ENCODE data around the gene PTPRN2.

PTPRN2 gene

DNA sequence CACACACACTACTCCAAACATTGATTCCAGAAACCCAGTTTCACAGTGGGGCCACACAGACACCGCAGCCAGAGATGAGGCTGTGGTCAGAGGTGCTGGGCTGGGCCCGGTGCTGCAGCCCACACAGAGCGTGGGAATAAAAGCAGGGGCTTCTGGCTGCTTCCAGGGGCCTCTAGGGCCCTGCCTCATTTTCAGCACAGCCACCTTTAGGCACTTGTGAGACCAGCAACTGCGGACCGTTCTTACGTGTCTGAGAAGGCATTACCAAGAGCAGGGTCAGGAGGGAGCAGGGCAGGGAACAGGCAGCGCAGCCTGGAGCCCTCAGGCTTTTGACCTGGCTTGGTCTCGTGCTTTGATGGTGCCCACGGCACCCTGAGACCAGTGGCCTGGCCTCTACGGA, 980.4 kb downstream of the PTPRN2 start:
- TF ChIP-seq, protein P1, sequence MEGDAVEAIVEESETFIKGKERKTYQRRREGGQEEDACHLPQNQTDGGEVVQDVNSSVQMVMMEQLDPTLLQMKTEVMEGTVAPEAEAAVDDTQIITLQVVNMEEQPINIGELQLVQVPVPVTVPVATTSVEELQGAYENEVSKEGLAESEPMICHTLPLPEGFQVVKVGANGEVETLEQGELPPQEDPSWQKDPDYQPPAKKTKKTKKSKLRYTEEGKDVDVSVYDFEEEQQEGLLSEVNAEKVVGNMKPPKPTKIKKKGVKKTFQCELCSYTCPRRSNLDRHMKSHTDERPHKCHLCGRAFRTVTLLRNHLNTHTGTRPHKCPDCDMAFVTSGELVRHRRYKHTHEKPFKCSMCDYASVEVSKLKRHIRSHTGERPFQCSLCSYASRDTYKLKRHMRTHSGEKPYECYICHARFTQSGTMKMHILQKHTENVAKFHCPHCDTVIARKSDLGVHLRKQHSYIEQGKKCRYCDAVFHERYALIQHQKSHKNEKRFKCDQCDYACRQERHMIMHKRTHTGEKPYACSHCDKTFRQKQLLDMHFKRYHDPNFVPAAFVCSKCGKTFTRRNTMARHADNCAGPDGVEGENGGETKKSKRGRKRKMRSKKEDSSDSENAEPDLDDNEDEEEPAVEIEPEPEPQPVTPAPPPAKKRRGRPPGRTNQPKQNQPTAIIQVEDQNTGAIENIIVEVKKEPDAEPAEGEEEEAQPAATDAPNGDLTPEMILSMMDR (IDR thresholded peaks at IDR 0.05; ENCODE audit: low read depth, low read length), result no peak
- TF ChIP-seq POLR2A (IDR thresholded peaks at IDR 0.05; ENCODE audit: extremely low read depth, insufficient read length), result no peak
- no peak for TF ChIP-seq MYC (IDR thresholded peaks at IDR 0.05; ENCODE audit: low read depth, low read length)
- TF ChIP-seq, protein P2, sequence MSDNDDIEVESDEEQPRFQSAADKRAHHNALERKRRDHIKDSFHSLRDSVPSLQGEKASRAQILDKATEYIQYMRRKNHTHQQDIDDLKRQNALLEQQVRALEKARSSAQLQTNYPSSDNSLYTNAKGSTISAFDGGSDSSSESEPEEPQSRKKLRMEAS (IDR thresholded peaks at IDR 0.05; ENCODE audit: low read depth, low read length), result no peak
- DNase-seq (ENCODE audit: low read depth), result no peak
- no peak overlapping the region for H3K4me3 ChIP-seq (ENCODE audit: low read depth, low read length)

DNA sequence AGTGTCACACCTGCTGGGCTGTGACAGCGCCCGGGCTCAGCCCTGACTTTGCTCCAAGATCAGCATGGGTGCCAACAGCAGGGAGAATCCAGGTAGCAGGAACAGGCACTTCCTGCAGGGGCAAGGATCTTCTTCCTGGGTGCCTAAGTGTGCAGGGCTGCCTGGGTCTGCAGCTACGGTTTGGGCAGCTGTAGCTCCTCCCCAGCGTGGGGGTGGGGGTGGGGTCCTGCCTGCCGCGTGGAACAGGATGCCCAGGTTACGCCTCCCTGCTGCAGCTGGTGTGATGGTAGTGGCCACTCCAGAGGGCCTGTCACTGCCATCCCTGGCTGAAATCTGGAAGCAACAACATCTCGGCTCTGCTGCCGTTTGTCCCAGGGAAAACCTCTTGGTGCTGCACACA, 981.5 kb downstream of the PTPRN2 start:
- TF ChIP-seq, protein P1 (IDR thresholded peaks at IDR 0.05; ENCODE audit: low read depth, low read length), result no peak
- TF ChIP-seq, protein P2 (IDR thresholded peaks at IDR 0.05; ENCODE audit: low read depth, low read length), result no peak
- TF ChIP-seq MYC (IDR thresholded peaks at IDR 0.05; ENCODE audit: low read depth, low read length), result no peak
- DNase-seq (ENCODE audit: low read depth), result no peak
- H3K4me3 ChIP-seq (ENCODE audit: low read depth, low read length), result no peak overlapping the region

DNA sequence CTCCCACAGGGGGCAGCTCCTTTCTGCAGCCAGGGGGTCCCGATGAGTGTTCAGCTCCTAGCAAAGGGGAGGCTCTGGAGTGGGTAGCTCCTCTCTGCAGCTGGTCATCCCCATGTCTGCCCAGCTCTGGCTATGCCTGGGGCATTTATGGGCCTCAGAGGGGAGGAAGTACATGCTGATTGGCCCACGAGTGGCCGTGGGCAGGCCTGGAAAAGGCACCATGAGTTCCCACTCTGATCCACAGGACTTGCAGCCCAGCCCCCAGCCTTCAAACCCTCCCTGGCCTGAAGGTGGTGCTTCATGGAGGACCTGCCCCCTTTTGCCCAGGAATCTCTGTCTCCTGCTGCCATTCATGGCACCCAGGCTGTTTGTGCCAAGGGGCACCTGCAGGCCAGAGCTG, 982.0 kb downstream of the PTPRN2 start:
- no peak overlapping the region for H3K4me3 ChIP-seq (ENCODE audit: low read depth, low read length)
- peak; percentile 41 for DNase-seq (ENCODE audit: low read depth)
- TF ChIP-seq, protein P2 (IDR thresholded peaks at IDR 0.05; ENCODE audit: low read depth, low read length), result no peak
- no peak for TF ChIP-seq POLR2A (IDR thresholded peaks at IDR 0.05; ENCODE audit: extremely low read depth, insufficient read length)
- TF ChIP-seq, protein P1 (IDR thresholded peaks at IDR 0.05; ENCODE audit: low read depth, low read length), result no peak
- TF ChIP-seq MYC (IDR thresholded peaks at IDR 0.05; ENCODE audit: low read depth, low read length), result no peak

DNA sequence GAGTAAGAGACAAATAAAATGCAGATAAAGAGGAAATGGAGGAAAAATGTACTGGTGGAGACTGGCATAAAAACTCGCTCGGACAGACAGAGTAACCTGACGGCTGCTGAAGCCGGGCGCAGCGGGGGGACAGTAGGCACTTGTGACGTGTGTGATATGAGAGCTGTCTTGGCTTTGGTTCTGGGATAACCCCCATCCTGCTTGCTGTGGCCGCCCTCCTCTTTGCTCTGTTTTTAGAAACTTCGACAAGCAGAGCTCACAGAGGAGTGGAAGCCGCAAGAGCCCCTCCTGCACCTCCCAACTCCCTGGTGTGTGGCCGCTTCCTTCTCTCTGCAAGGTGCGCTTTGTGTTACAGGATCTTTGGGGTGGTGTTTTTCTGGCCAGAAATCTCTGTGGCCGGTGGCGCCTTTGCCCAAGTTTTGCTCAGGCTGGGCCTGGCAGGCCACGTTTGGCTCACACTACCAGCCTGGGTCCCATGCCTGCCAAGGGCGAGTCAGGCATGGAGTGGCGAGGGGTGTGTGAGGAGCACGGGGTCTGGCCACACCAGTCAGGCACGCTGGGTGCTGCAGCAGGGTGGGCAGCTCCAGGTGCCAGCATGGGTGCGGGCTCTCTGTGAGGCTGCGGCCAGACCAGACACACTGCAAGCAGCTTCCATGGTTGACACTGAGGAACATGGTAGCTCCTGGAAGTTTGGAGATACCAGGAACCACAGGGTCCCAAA, 982.8 kb downstream of the PTPRN2 start:
- H3K4me3 ChIP-seq (ENCODE audit: low read depth, low read length), result no peak overlapping the region
- no peak for DNase-seq (ENCODE audit: low read depth)
- TF ChIP-seq POLR2A (IDR thresholded peaks at IDR 0.05; ENCODE audit: extremely low read depth, insufficient read length) (no peak), MYC (IDR thresholded peaks at IDR 0.05; ENCODE audit: low read depth, low read length) (no peak)
- TF ChIP-seq, protein P1 (IDR thresholded peaks at IDR 0.05; ENCODE audit: low read depth, low read length), result no peak
- TF ChIP-seq, protein P2 (IDR thresholded peaks at IDR 0.05; ENCODE audit: low read depth, low read length), result no peak

DNA sequence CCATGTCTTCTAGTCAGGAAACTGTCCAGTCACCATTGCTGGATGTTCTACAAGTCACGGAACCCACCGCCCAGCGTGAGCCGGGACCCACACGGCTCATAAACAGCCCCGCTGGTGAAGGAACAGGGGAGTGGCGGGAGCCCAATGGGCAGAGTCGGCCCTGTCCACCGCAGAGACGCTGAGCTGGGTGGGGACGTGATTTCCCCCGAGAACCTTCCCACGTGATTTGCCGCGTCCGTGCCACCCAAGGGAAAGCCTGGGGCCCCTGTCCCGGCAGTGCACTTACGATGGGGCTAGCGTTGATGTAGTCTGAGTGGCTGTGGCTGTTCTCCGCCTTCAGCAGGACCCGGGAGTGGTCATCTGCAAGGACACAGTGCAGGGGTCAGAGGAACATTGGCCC, 983.9 kb downstream of the PTPRN2 start:
- no peak overlapping the region for H3K4me3 ChIP-seq (ENCODE audit: low read depth, low read length)
- TF ChIP-seq POLR2A (IDR thresholded peaks at IDR 0.05; ENCODE audit: extremely low read depth, insufficient read length), result no peak
- TF ChIP-seq, protein P2 (IDR thresholded peaks at IDR 0.05; ENCODE audit: low read depth, low read length), result no peak
- TF ChIP-seq MYC (IDR thresholded peaks at IDR 0.05; ENCODE audit: low read depth, low read length), result no peak
- TF ChIP-seq, protein P1 (IDR thresholded peaks at IDR 0.05; ENCODE audit: low read depth, low read length), result no peak
- DNase-seq (ENCODE audit: low read depth), result no peak
